A673 (cell line): ENCODE results near the gene RGS13.

Experiments used
- CTCF ChIP-seq: fragments of 300-800, 200-600 bp; sonication (generic); conservative IDR thresholded peaks from 2 replicates; pipeline ENCODE4 v1.5.1; 2017; ENCODE audit warnings: low read depth, mild to moderate bottlenecking, antibody characterized with exemption, low read length, moderate library complexity, mixed read lengths
- EZH2 ChIP-seq: fragments of 200-600 bp; sonication (generic); IDR thresholded peaks from 2 replicates; pipeline ENCODE4 v1.6.1; 2017; ENCODE audit warnings: borderline replicate concordance, low read depth, mild to moderate bottlenecking, mixed read lengths, antibody characterized with exemption, low read length; ENCODE audit not compliant: poor library complexity, severe bottlenecking

GRCh38 chr1:192600275-192600674, 35.7 kb upstream of the RGS13 start:
- TF ChIP-seq CTCF, result no peak
- TF ChIP-seq EZH2, result no peak
